Measurements from ENCODE around the gene KRTAP4-12. TPM values are rescaled to one million over a fixed set of nuclear protein-coding genes. Genes with fewer than 3 reads are reported as not detected.
"Not testable (repeated sequence)": the region's sequence is repeated elsewhere in the genome, so short reads cannot be mapped to it uniquely, and the experiment has no call there.

KRTAP4-12 gene
- polyA plus RNA-seq, 1 donor: not detected

DNA sequence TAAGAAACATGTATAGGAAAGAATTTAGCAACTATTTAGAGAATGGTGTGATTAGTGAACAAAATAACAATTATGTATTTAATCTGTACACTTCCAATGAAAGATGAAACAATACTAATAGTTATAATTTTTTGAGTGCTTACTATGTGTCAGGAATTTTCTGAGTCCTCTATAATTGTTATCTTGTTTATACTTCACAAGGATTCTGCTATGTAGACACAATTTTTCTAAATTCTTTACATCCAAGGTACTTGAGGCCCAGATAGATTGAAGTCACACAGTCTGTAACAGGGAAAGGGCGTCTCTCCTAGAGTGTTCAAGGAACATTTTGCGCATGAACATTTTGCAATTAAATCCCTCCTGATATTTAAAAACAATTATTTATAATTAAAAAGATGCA is 1.1 kb upstream of the KRTAP4-12 start:
- DNase-seq: no peak

DNA sequence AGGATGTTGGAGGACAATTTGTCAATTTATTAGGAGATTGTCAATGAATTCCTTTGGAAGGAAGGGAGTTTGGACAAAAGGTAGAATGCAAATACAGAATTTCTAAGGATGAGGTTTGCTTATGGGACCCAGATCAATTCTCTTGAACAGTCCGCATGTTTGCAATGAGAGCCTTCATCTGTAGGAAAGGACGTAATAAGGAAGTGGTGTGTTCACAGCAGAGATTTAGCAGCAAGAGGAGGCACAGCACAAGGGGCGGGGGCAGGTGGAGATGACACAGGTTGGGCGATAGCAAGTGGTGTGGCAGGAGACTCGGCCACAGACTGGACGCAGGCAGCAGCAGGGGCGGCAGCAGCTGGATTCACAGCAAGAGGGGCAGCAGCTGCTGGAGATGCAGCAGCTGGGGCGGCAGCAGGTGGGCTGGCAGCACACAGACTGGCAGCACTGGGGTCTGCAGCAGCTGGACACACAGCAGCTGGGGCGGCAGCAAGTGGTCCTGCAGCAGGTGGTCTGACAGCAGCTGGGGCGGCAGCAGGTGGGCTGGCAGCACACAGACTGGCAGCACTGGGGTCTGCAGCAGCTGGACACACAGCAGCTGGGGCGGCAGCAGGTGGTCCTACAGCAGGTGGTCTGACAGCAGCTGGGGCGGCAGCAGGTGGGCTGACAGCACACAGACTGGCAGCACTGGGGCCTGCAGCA is 541 bp downstream of the KRTAP4-12 start:
- DNase-seq: not testable (repeated sequence)

DNA sequence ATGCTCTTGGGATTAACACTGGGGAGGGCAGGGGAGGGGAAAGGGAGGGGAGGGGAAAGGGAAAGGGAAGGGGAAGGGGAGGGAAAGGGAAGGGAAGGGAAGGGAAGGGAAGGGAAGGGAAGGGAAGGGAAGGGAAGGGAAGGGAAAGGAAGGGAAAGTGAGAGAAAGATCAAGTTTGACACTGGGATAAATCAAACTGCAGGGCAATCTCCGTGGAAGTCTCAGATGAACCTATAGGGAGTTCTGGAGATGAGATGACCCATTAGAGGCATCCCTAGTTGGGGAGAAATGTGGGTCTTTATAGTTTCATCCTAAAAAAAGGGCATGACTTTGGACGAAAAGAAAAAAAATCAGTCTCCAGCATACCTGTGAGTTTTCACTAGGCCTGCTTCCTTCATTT is 2.2 kb downstream of the KRTAP4-12 start:
- no peak for DNase-seq

DNA sequence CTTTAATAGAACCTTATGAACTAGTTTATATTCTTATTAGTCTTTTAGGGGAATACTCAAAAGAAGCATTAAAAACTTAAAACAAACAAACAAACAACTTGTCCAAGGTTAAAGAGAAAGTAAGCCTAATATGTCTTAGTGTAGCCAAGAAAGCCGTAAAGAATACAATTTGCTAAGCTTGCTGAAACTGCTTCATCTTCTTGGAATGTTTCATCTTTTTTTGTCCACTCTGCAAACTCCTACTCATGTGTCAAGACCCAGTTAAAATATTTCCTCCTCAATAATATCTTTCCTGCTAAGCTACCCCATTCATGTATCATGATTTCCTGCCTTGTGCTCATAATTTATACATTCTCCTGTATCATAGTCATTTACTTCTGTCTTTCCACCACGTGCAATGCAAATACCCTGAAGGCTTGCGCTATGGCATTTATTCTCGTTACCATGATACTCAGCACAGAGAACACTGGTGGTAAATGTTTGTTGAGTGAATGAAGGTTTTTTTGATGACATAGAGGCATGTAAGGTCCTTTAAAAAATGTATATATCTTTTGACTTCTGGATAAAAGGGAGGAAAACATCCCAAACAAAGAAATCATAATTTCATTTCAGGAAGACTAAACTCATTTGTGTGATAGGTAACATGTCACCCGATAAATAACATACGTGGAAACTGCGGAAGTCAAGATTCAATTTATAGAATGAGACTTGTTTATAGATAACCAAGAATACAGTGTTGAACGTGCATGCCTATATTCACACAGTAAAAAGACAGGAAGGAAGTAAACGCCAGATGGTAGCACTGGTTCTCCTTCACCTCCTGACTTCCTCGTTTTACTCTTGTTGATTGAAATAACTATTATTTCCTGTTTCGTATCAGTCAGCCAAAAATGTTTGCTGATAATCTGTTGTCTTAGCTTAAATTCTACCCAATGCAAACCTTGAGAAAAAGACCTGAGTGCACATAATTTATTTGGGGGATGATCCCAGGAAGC is 4.0 kb downstream of the KRTAP4-12 start:
- not testable (repeated sequence) for DNase-seq

DNA sequence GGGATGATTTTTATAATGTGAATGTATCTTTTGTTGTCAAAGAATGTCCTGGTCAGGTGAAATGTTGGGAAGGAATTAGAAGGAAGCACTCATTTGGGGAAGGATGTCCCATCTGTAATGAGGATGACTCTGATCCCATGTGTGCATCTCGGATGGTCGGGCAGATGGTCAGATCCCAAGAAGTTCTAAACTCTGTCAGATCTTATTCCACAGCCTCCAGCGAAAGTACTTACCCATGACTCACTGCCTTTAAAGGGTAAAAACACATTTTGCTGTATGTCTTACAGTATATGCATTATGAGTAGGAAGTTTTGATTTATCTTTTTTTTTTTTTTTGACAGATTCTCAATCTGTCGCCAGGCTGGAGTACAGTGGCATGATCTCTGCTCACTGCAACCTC is 5.3 kb downstream of the KRTAP4-12 start:
- no peak for DNase-seq

DNA sequence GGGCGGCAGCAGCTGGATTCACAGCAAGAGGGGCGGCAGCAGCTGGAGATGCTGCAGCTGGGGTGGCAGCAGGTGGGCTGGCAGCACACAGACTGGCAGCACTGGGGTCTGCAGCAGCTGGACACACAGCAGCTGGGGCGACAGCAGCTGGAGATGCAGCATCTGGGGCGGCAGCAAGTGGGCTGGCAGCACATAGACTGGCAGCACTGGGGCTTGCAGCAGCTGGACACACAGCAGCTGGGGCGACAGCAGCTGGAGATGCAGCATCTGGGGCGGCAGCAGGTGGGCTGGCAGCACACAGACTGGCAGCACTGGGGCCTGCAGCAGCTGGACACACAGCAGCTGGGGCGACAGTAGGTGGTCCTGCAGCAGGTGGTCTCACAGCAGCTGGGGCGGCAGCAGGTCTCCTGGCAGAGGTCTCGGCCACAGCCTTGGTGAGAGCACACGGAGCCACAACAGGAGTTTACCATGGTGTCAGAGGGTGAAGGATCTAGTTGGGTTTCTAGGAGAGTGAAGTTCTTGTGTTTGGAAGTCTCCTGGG is 6.1 kb downstream of the KRTAP4-12 start, which contains the start of gene KRTAP4-11:
KRTAP4-11 (minus strand) TSS at position 528 of the 541 bp plus-strand sequence; CDS start at position 470, 58 bp downstream.
- not testable (repeated sequence) for DNase-seq

DNA sequence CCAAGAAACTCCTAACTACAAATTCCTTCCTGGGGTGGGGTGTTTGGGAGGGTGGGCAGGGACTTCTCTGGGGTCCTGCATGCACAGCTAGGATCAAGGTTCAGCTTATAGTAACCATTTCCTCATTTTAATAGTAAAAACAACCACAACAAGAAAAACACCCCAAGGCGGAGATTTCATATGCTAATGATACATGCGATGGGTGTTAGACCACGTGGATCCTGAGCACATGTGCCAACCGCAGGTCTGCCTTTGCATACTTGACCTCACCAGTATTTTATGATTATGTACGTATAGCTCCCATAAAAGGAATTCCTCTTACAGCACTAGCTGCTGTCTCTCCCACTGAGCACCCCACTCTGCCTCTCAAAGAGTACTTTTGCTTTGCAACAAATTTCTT is 7.7 kb downstream of the KRTAP4-12 start:
- DNase-seq: peak; percentile 1

DNA sequence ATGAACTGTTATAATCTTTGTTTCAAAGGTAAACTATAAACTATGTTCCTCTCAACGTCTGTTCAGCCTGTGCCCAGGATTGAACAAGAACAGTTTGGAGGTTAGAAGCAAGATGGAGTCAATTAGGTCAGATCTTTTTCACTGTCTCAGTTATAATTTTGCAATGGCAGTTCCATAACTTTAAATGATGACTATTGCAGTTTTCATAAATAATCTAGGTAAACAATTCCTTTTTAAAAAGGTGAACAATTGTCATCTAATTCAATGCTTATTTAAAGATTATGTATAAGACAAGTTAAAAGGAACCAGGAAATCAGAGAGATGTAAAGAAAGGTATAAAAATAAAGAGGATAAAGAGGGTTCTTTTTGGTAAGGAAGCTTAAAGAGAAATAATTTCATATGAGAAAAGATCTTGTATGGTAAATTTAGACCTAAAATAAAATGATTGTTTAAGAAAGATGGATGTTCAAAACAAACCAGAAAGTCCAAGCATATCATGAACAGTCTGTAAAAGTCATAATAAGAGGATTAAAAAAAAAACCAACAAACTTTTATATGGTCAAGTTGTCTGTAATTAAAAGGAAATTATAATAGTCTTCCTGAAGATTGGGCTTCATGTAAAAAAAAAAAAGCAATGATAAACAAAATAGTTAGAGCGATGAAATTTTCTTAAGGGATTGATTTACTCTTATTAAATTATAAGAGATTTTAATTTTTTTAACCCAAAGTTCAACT is 12.7 kb downstream of the KRTAP4-12 start:
- DNase-seq: no peak

DNA sequence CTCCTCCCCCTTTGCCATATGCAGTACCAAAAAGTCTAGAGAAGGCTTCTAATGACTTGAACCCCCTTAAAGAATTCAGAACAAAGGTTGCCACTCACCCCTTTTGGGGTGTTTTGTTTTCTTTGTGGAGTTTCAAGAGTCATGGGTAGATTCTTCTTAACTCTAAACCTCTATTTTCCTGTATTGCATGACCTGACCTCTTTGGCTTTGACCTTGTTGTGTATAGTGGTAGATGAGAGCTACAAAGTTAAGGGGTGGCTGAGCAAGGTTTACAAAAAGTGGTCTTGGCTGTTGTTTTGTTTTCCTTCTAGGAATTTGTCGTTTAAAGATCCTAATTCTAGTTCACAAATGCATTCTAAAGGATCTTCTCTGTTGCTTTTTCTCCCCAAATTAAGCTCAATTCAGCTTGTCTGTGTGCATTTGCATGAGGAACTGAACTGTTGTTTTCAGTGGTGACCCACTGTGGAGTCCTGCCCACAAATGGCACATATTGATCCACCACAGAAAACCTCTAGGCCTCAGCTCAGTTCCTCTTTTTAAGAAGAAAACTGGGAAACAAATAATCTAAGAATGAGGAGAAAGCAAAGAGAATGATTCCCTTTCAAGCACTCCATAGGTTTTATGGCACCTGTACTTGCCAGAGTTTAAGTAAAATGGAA is 15.1 kb downstream of the KRTAP4-12 start:
- not testable (repeated sequence) for DNase-seq

DNA sequence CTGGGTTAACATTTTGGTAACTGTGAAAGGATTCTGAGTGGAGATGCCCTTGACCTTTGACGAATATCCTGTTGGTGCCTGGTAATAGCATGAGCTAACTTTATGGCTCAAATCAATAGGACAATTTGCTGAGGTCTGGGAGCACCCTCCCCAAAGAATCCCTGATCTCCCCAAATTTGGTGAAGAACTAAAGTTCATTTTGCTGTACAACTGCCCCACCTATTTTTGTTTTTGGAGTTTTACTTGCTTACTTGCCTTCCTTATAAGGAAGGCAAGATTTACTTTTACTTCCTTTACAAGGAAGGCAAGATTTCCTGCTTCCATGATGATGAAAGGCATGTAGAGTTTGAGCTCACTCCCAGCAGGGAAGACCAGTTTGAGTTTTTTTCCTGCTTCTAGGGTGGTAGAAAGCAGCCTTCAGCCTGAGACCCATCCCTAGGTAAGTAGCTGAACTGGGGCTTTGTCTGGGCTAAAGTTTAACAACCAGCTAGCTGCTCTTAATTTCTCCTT is 16.0 kb downstream of the KRTAP4-12 start:
- DNase-seq: no peak

DNA sequence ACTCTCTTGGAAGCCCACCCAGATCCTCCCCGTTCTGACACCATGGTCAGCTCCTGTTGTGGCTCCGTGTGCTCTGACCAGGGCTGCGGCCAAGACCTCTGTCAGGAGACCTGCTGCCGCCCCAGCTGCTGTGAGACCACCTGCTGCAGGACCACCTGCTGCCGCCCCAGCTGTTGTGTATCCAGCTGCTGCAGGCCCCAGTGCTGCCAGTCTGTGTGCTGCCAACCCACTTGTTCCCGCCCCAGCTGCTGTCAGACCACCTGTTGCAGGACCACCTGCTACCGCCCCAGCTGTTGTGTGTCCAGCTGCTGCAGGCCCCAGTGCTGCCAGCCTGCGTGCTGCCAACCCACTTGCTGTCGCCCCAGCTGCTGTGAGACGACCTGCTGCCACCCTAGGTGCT is 18.6 kb downstream of the KRTAP4-12 start, which contains the start of gene KRTAP4-9:
KRTAP4-9 (plus strand) TSS at position 43 of the 400 bp plus-strand sequence; CDS start at position 43, 0 bp downstream.
- DNase-seq: not testable (repeated sequence)

DNA sequence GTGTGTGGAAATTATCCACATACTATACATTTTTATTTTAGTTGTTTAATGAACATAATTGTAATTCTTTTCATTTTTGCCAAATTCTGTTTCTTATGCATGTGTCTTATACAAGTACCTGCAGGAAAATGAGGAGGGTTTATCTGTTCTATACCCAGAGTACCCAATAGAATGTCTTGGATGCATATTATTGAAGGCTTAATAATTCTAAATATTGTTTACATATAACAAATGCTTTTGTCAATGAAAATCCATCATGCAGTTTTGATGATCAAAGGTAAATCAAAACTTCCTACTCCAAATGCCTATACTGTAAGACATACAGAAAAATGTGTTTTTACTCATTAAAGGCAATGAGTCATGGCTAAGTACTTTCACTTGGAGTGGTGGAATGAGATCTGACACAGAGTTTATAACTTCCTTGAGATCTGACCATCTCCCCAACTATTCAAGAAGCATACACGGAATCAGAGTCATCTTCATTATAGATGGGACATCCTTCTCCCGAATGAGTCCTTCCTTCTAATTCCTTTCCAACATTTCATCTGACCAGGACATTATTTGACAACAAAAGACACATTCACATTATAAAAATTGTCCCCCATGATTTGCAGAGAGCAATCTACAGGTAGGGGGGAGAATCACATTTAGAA is 19.5 kb downstream of the KRTAP4-12 start:
- DNase-seq: not testable (repeated sequence)

DNA sequence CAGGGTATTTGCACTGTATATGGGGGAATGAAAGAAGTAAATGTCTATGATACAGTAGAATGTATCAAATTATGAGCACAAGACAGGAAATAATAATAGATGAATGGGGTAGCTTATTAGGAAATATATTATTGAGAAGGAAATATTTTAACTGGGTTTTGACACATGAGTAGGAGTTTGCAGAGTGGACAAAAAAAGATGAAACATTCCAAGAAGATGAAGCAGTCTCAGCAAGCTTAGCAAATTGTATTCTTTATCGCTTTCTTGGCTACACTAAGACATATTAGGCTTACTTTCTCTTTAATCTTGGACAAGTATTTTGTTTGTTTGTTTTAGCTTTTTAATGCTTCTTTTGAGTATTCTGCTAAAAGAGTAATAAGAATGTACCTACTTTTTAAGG is 20.1 kb downstream of the KRTAP4-12 start:
- DNase-seq: no peak

DNA sequence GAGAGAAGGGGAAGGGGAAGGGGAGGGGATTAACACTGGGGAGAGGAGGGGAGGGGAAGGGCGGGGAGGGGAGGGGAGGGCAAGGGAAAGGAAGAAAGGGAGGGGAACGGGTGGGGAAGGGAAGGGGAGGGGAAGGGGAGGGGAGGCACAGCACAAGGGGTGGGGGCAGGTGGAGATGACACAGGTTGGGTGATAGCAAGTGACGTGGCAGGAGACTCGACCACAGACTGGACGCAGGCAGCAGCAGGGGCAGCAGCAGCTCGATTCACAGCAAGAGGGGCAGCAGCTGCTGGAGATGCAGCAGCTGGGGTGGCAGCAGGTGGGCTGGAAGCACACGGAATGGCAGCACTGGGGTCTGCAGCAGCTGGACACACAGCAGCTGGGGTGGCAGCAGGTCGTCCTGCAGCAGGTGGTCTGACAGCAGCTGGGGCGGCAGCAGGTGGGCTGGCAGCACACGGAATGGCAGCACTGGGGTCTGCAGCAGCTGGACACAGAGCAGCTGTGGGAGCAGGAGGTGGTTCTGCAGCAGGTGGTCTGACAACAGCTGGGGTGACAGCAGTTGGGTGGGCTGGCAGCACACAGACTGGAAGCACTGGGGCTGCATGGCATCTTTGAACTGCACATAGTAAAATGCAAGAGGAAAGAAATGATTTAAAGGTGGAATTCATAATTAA is 22.3 kb downstream of the KRTAP4-12 start, which contains the start of gene KRTAP4-16:
KRTAP4-16 (minus strand) TSS at position 624 of the 674 bp plus-strand sequence; CDS start at position 624, 0 bp downstream.
- no peak for DNase-seq

DNA sequence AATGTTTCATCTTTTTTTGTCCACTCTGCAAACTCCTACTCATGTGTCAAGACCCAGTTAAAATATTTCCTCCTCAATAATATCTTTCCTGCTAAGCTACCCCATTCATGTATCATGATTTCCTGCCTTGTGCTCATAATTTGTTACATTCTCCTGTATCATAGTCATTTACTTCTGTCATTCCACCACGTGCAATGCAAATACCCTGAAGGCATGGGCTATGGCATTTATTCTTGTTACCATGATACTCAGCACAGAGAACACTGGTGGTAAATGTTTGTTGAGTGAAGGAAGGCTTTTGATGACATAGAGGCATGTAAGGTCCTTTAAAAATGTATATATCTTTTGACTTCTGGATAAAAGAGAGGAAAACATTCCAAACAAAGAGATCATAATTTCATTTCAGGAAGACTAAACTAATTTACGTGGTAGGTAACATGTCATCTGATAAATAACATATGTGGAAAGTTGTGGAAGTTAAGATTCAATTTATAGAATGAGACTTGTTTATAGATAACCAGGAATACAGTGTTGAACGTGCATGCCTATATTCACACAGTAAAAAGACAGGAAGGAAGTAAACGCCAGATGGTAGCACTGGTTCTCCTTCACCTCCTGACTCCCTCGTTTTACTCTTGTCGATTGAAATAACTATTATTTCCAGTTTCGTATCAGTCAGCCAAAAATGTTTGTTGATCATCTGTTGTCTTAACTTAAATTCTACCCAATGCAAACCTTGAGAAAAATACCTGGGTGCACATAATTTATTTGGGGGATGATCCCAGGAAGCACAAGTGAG is 24.1 kb downstream of the KRTAP4-12 start:
- not testable (repeated sequence) for DNase-seq

DNA sequence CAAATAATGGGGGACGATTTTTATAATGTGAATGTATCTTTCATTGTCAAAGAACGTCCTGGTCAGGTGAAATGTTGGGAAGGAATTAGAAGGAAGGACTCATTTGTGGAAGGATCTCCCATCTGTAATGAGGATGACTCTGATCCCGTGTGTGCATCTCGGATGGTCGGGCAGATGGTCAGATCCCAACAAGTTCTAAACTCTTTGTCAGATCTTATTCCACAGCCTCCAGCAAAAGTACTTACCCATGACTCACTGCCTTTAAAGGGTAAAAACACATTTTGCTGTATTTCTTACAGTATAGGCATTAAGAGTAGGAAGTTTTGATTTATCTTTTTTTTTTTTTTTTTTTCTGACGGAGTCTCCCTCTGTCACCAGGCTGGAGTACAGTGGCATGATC is 25.5 kb downstream of the KRTAP4-12 start:
- no peak for DNase-seq

DNA sequence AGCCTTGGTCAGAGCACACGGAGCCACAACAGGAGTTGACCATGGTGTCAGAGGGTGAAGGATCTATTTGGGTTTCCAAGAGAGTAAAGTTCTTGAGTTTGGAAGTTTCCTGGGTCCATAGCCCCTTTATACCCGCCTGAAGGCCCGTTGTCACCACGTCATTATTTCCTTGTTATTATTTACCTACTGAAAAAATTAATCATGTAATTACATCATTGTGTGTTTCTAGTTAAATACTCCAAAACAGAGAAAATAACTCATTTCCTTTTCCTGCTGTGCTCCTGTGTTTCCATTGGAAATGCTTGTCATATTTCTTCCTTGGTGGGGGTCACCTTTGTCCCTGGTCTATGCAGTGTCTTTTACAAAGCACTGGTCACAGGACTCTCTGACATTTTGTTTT is 25.9 kb downstream of the KRTAP4-12 start, which contains the start of gene KRTAP4-8:
KRTAP4-8 (minus strand) TSS at position 101 of the 400 bp plus-strand sequence; CDS start at position 43, 58 bp downstream.
- no peak for DNase-seq

DNA sequence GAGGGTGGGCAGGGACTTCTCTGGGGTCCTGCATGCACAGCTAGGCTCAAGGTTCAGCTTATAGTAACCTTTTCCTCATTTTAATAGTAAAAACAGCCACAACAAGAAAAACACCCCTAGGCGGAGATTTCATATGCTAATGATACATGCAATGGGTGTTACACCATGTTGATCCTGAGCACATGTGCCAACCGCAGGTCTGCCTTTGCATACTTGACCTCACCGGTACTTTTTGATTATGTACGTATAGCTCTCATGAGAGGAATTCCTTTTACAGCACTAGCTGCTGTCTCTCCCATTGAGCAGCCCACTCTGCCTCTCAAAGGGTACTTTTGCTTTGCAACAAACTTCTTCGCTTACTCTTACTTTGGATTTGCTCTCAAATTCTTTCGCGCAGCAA is 27.9 kb downstream of the KRTAP4-12 start:
- DNase-seq: no peak

DNA sequence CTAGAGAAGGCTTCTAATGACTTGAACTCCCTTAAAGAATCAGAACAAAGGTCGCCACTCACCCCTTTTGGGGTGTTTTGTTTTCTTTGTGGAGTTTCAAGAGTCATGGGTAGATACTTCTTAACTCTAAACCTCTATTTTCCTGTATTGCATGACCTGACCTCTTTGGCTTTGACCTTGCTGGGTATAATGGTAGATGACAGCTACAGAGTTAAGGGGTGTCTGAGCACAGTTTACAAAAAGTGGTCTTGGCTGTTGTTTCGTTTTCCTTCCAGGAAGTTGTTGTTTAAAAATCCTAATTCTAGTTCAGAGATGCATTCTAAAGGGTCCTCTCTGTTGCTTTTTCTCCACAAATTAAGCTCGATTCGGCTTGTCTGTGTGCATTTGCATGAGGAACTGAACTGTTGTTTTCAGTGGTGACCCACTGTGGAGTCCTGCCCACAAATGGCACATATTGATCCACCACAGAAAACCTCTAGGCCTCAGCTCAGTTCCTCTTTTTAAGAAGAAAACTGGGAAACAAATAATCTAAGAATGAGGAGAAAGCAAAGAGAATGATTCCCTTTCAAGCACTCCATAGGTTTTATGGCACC is 35.1 kb downstream of the KRTAP4-12 start:
- not testable (repeated sequence) for DNase-seq
